GM12891 (cell line): Measurements from ENCODE around the gene HLA-DOB.

Source experiments
- POLR2A ChIP-seq: IDR thresholded peaks from 2 replicates; pipeline ENCODE4 v1.6.1; 2011; ENCODE audit warnings: low read depth, low read length, control low read depth
- POLR2AphosphoS5 ChIP-seq: IDR thresholded peaks from 2 replicates; pipeline ENCODE4 v1.6.1; 2011; ENCODE audit warnings: low read depth, low read length, control low read depth
- POU2F2 ChIP-seq: IDR thresholded peaks from 2 replicates; pipeline ENCODE4 v1.6.1; 2011; ENCODE audit warnings: low read depth, mild to moderate bottlenecking, control low read depth, low read length, moderate library complexity
- SPI1 ChIP-seq: IDR thresholded peaks from 2 replicates; pipeline ENCODE4 v1.6.1; 2011; ENCODE audit warnings: low read depth, low read length, control low read depth

- TF ChIP-seq POU2F2 (no peak), SPI1 (peak; percentile 43), POLR2A (no peak), POLR2AphosphoS5 (no peak)
Observed at GRCh38 chr6:32794510-32794909, 22.3 kb downstream of the HLA-DOB start.
